WTC11 (cell line): ENCODE measurements around the gene ATG9B. TPM values are rescaled to one million over a fixed set of nuclear protein-coding genes. Genes with fewer than 3 reads are reported as not detected.
A peak's percentile ranks its signal among the peaks of the same experiment; 100 is the strongest.

ENCODE experiments used
- ATAC-seq: fragments of 200-7000 bp; cut with Tn5 transposase; 2 replicates; pipeline ENCODE4 v1.10.0; 2021; ENCODE audit warnings: mild to moderate bottlenecking, moderate library complexity
- CTCF ChIA-PET: fragments of 300-600 bp; sonication (Branson Sonifier 250); formaldehyde crosslinking; loops from one replicate; lab custom pipeline; 2021; ENCODE audit warnings: antibody characterized with exemption; lab: Charles Lee
- POLR2A ChIA-PET: fragments of 350-600 bp; sonication (Branson Sonifier 250); formaldehyde crosslinking; loops from one replicate; lab custom pipeline; 2021; ENCODE audit warnings: antibody characterized with exemption; lab: Charles Lee
- DNase-seq: peaks from one replicate; pipeline ENCODE4 v3.0.0; 2021; ENCODE audit warnings: low spot score
- H3K27ac Mint-ChIP-seq: 2 replicates; pipeline ENCODE4 v1.8.0; 2021; ENCODE audit warnings: mixed read lengths
- H3K27me3 Mint-ChIP-seq: 2 replicates; pipeline ENCODE4 v1.8.0; 2021; ENCODE audit warnings: low read depth, mild to moderate bottlenecking, moderate library complexity, mixed read lengths
- H3K36me3 Mint-ChIP-seq: 2 replicates; pipeline ENCODE4 v1.8.0; 2021; ENCODE audit warnings: mixed read lengths
- H3K4me1 Mint-ChIP-seq: 2 replicates; pipeline ENCODE4 v1.8.0; 2022; ENCODE audit warnings: mixed read lengths
- H3K4me3 Mint-ChIP-seq: 2 replicates; pipeline ENCODE4 v1.8.0; 2021; ENCODE audit warnings: mild to moderate bottlenecking, moderate library complexity, mixed read lengths
- H3K9me3 Mint-ChIP-seq: 2 replicates; pipeline ENCODE4 v1.8.0; 2021; ENCODE audit warnings: mixed read lengths
- CREM ChIP-seq: sonication (generic); formaldehyde crosslinking; IDR thresholded peaks from 2 replicates; pipeline ENCODE4 v1.8.1; 2022; ENCODE audit warnings: mild to moderate bottlenecking, missing genetic modification reagents, moderate library complexity
- FOXP1 ChIP-seq: sonication (generic); formaldehyde crosslinking; IDR thresholded peaks from 2 replicates; pipeline ENCODE4 v1.8.0; 2022; ENCODE audit warnings: missing genetic modification reagents, mild to moderate bottlenecking, moderate library complexity, borderline replicate concordance
- IRF2 ChIP-seq: sonication (generic); formaldehyde crosslinking; IDR thresholded peaks from 2 replicates; pipeline ENCODE4 v1.8.0; 2022; ENCODE audit warnings: low read depth, missing genetic modification reagents, borderline replicate concordance
- SP1 ChIP-seq: sonication (generic); formaldehyde crosslinking; conservative IDR thresholded peaks from 2 replicates; pipeline ENCODE4 v1.8.1; 2022; ENCODE audit warnings: missing genetic modification reagents
- TEAD1 ChIP-seq: sonication (generic); formaldehyde crosslinking; IDR thresholded peaks from 2 replicates; pipeline ENCODE4 v1.8.0; 2022; ENCODE audit warnings: mild to moderate bottlenecking, missing genetic modification reagents
- TEAD4 ChIP-seq: sonication (generic); formaldehyde crosslinking; IDR thresholded peaks from 2 replicates; pipeline ENCODE4 v1.8.0; 2022; ENCODE audit warnings: mild to moderate bottlenecking, missing genetic modification reagents
- TP53 ChIP-seq: sonication (generic); formaldehyde crosslinking; IDR thresholded peaks from 2 replicates; pipeline ENCODE4 v1.8.1; 2023; ENCODE audit warnings: mild to moderate bottlenecking, missing genetic modification reagents
- ZNF263 ChIP-seq: sonication (generic); formaldehyde crosslinking; IDR thresholded peaks from 2 replicates; pipeline ENCODE4 v1.8.1; 2022; ENCODE audit warnings: low read depth, mild to moderate bottlenecking, moderate library complexity, missing genetic modification reagents
- total RNA-seq: library from RNA; stranded (reverse); gene quantifications from 3 replicates; pipeline ENCODE4 v1.2.3, GENCODE V29; 2021
- TF ChIP-seq, protein P1 (sequence below): sonication (generic); formaldehyde crosslinking; IDR thresholded peaks from 2 replicates; pipeline ENCODE4 v1.8.1; 2022; ENCODE audit warnings: missing genetic modification reagents, borderline replicate concordance
- TF ChIP-seq, protein P2 (sequence below): sonication (generic); formaldehyde crosslinking; IDR thresholded peaks from 2 replicates; pipeline ENCODE4 v1.8.0; 2023; ENCODE audit warnings: missing genetic modification reagents
- TF ChIP-seq, protein P3 (sequence below): sonication (generic); formaldehyde crosslinking; IDR thresholded peaks from 2 replicates; pipeline ENCODE4 v1.8.1; 2023; ENCODE audit warnings: mild to moderate bottlenecking, missing genetic modification reagents

The ATG9B gene
- total RNA-seq, 1 experiment from 2014 or later: 2.4 TPM

DNA sequence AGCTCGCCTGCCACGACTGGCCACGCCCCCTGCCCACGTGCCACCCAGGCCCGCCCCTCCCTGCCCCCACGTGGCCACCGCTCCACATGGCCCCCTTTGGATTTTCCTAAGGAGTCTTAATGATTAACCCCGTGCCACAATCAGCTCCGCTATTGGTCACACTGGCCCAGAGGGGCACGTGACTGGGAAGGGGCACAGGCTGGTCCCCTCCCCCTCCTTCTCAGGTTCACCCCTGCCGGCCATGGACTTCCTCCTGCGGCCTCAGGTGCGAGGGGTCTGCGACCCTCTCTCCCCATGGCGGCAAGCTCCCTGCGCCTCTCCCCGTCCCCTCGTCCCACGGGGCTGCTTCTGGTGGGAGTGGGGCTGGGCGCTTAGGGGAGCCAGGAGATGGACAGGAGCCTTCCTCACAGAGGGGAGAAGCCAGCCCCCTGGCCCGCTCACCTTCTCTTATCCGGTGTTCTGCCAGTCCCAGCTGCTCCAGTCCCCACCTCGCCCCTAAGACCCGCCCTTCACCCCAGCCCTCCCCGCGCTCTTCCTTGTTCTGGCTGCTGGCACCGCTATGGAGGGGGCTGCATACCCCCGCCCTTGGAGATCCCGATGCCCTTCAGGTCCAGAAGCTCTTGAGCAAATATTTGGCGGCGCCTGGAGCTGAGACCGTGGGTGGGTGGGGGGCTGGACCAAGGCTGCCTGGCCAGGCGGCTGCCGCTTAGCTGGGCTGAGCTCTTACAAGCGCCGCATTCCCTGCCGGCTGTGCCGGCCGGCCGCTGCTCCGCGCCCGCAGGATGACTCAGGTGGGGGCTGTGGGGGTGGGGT lies 38.3 kb upstream of the ATG9B start (continued):
- TF ChIP-seq, protein P1, sequence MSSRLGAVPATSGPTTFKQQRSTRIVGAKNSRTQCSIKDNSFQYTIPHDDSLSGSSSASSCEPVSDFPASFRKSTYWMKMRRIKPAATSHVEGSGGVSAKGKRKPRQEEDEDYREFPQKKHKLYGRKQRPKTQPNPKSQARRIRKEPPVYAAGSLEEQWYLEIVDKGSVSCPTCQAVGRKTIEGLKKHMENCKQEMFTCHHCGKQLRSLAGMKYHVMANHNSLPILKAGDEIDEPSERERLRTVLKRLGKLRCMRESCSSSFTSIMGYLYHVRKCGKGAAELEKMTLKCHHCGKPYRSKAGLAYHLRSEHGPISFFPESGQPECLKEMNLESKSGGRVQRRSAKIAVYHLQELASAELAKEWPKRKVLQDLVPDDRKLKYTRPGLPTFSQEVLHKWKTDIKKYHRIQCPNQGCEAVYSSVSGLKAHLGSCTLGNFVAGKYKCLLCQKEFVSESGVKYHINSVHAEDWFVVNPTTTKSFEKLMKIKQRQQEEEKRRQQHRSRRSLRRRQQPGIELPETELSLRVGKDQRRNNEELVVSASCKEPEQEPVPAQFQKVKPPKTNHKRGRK (CRISPR knock-in tag): no peak
- no peak for TF ChIP-seq TP53 (CRISPR knock-in tag)
- TF ChIP-seq, all 79 proteins: peak for 16

DNA sequence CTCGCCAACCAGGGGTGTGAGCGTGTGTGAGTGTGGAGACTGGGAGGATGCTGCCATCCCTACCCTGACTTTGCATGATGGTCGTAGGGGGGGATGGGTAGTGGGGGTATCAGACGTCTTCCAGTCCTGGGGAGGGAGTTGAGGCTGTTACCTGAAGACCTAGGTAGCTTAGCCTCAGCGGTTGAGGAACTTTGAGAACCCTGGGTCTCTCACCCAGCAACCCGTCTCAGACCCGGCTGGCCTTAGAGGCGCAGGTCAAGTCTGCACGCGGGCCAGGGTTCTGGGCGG lies 37.8 kb upstream of the ATG9B start:
- H3K4me1 Mint-ChIP-seq: peaks cover 32% of the 10 kb centered on the region
- TF ChIP-seq ZNF263 (CRISPR knock-in tag): no peak
- POLR2A ChIA-PET: interaction anchor here (1.3 to 2.3 kb wide), 9 partner anchors 11 to 165 kb away, joined by 4 to 13 read pairs (median 9); partner anchors contain the start of genes ABCB8, ABCF2, FASTK and TMUB1
- 0 out of 2 replicates have a peak overlapping the region, but pooled peaks have one; percentile 57 for H3K27ac Mint-ChIP-seq
- peak overlapping the region; percentile 83 for H3K4me3 Mint-ChIP-seq
- no peak for DNase-seq
- ATAC-seq: no peak
- H3K36me3 Mint-ChIP-seq: peaks cover 8% of the 10 kb centered on the region
- CTCF ChIA-PET: interaction anchor here (0.5 to 2.6 kb wide), 29 partner anchors 11 to 182 kb away, joined by 3 to 36 read pairs (median 5); partner anchors contain the start of genes ABCB8, FASTK and H2BK1
- no peaks in the 10 kb centered on the region for H3K9me3 Mint-ChIP-seq
- H3K27me3 Mint-ChIP-seq: peaks cover 2% of the 10 kb centered on the region; the same call in 1 of the 2 replicates

DNA sequence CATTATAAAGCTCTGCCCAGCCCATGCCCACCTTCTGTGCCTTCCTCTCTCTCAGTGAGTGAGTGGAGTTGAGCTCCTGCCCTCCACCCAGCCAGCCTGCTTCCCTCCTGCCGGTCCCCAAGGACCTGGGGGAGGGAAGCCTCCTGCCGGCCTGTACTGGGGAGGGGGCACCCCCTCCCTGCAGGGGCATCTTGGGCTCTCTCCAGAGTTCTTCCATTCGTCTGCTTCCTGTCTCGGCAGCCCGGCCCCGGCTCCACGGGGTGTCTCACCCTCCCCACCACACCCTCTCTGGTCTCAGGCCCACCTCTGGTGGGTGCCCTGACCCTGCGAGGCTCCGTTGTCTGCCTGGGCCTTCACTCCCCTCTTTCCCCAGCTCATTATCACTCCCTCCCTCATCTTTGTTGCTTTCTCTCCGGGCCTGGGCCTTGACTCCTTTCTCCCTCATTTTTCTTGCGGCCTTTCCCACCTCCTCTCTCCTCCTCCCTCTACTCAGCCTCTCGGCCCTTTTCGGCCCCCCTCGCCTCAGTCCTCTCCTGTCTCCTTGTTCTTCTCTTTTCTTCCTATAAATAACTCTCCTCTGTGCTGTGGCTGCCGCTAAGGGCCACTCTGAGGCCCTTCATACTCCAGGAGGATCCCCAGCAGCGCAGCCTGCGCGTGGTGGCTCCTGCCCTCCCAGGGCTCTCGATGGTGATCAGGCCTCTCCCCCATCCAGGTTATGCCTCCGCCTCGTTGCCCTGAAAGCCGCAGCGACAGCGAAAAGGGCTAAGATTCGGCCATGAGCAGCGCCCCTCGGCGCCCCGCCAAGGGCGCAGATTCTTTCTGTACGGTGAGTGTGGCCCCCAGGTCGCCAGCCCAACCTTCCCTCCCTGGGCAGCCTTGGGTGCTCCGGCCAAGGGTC lies 37.2 kb upstream of the ATG9B start:
- 0 out of 2 replicates have a peak, but pooled peaks have one; percentile 10 for TF ChIP-seq TEAD1 (CRISPR knock-in tag)
- TF ChIP-seq, protein P2, sequence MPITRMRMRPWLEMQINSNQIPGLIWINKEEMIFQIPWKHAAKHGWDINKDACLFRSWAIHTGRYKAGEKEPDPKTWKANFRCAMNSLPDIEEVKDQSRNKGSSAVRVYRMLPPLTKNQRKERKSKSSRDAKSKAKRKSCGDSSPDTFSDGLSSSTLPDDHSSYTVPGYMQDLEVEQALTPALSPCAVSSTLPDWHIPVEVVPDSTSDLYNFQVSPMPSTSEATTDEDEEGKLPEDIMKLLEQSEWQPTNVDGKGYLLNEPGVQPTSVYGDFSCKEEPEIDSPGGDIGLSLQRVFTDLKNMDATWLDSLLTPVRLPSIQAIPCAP (CRISPR knock-in tag): no peak
- POLR2A ChIA-PET: interaction anchor here (1.3 to 2.3 kb wide), 8 partner anchors 11 to 166 kb away, joined by 4 to 13 read pairs (median 9); partner anchors contain the start of genes ABCB8, ABCF2, FASTK and TMUB1
- ATAC-seq (no peak), DNase-seq (peak; percentile 35)
- Mint-ChIP-seq H3K36me3 (peaks cover 6% of the 10 kb centered on the region), H3K4me1 (peaks cover 38% of the 10 kb centered on the region), H3K9me3 (no peaks in the 10 kb centered on the region), H3K4me3 (peak overlapping the region; percentile 83), H3K27ac (0 out of 2 replicates have a peak overlapping the region, but pooled peaks have one; percentile 57), H3K27me3 (peaks cover 4% of the 10 kb centered on the region)
- CTCF ChIA-PET: interaction anchor here (0.5 to 3.5 kb wide), 30 partner anchors 11 to 189 kb away, joined by 3 to 36 read pairs (median 6); partner anchors contain the start of genes ABCB8, FASTK and H2BK1

DNA sequence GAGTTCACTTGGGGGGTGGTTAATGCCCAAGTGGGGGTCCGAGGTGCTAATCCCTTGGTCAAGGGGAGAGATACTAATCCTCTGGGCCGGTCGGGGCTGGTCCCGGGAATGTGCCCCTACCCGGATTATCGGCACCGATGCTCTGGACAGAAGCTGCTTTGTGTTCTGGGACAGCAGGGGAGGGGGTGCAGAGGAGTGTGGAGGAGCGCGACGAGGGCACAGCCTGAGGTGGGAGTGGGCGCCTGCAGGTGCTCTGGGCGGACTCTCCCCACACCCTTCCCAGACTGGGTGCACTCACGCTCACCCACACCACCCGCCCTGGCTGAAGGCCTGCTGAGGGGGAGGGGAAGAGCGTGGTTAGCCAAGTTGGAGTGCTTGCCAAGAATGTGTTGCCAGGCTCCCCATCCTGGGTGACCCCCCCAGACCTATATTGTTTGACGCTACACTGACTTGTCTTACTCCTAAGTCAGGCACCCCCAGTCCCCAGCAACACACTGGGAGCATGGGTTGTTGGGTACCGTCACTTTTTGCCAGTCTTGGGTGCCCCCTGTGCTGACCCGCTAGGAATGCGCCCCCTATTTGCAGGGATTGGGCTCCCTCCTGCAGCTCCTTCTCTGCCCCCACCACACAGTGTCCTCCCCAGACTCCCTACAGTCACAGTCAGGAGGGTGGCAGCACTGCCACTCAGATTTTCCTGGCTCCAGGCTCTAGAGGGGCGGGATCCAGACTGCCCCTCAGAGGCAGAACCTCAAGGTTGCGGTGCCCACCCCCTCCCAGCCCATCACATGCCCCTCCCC lies 36.3 kb upstream of the ATG9B start:
- peaks cover 5% of the 10 kb centered on the region for H3K36me3 Mint-ChIP-seq

DNA sequence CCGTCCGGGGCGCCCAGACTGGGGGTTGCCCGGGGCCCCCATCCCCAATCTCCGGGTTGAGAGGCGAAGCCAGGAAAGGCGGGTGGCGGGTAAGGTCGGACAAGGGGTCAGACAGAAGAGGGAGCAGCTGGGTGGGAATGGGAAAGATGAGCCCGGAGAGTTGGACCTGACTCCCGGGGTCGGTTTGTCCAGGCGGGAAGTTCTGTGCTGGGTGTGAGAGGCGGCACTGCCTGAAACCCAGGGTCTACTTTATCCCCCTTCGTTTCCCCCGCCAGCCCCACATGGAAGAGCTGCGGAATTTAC lies 35.8 kb upstream of the ATG9B start:
- Mint-ChIP-seq H3K27me3 (peaks cover 7% of the 10 kb centered on the region), H3K27ac (no peak overlapping the region), H3K36me3 (no peaks in the 10 kb centered on the region; the same call in 1 of the 2 replicates), H3K4me1 (peaks cover 43% of the 10 kb centered on the region), H3K4me3 (peak overlapping the region; percentile 83), H3K9me3 (no peaks in the 10 kb centered on the region)
- CTCF ChIA-PET: interaction anchor here (0.8 to 3.5 kb wide), 6 partner anchors 9 to 51 kb away, joined by 3 to 12 read pairs (median 6); partner anchors contain the start of gene FASTK
- peak; percentile 36 for DNase-seq
- POLR2A ChIA-PET: no interaction called here
- no peak for ATAC-seq
- no peak for TF ChIP-seq TEAD4
- 0 out of 2 replicates have a peak, but pooled peaks have one; percentile 39 for TF ChIP-seq CREM
- 0 out of 2 replicates have a peak, but pooled peaks have one; percentile 20 for TF ChIP-seq ZNF263 (CRISPR knock-in tag)
- TF ChIP-seq, protein P3, sequence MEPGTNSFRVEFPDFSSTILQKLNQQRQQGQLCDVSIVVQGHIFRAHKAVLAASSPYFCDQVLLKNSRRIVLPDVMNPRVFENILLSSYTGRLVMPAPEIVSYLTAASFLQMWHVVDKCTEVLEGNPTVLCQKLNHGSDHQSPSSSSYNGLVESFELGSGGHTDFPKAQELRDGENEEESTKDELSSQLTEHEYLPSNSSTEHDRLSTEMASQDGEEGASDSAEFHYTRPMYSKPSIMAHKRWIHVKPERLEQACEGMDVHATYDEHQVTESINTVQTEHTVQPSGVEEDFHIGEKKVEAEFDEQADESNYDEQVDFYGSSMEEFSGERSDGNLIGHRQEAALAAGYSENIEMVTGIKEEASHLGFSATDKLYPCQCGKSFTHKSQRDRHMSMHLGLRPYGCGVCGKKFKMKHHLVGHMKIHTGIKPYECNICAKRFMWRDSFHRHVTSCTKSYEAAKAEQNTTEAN (CRISPR knock-in tag): no peak
- no peak for TF ChIP-seq IRF2 (CRISPR knock-in tag)
- no peak for TF ChIP-seq SP1 (CRISPR knock-in tag)

More for the DNA sequence above, 36.3 kb upstream of the ATG9B start:
- POLR2A ChIA-PET: no interaction called here
- CTCF ChIA-PET: interaction anchor here (0.5 to 3.5 kb wide), 10 partner anchors 10 to 190 kb away, joined by 3 to 12 read pairs (median 3); partner anchors contain the start of gene FASTK
- peaks cover 43% of the 10 kb centered on the region for H3K4me1 Mint-ChIP-seq
- no peak for ATAC-seq
- peaks cover 7% of the 10 kb centered on the region for H3K27me3 Mint-ChIP-seq
- TF ChIP-seq FOXP1 (CRISPR knock-in tag): no peak
- TF ChIP-seq, all 79 proteins: peak for 0
- no peaks in the 10 kb centered on the region for H3K9me3 Mint-ChIP-seq
- DNase-seq: no peak
- H3K27ac Mint-ChIP-seq: no peak overlapping the region
- H3K4me3 Mint-ChIP-seq: peak overlapping the region; percentile 83
